GM12875 (cell line): ENCODE results near the gene MLPH.

Source experiments
- H3K4me3 ChIP-seq: one replicate; pipeline ENCODE4 v1.5.1; 2011; ENCODE audit warnings: low read depth, low read length, control low read depth
- CTCF ChIP-seq: IDR thresholded peaks from 2 replicates; pipeline ENCODE4 v1.5.1; 2011; ENCODE audit warnings: low read depth, mild to moderate bottlenecking, control low read depth, inconsistent platforms, low read length, moderate library complexity, borderline replicate concordance; ENCODE audit not compliant: insufficient read depth

MLPH gene

GRCh38 chr2:237536083-237536415, 49.0 kb downstream of the MLPH start:
- TF ChIP-seq CTCF, result no peak
- H3K4me3 ChIP-seq, result no peak overlapping the region

DNA sequence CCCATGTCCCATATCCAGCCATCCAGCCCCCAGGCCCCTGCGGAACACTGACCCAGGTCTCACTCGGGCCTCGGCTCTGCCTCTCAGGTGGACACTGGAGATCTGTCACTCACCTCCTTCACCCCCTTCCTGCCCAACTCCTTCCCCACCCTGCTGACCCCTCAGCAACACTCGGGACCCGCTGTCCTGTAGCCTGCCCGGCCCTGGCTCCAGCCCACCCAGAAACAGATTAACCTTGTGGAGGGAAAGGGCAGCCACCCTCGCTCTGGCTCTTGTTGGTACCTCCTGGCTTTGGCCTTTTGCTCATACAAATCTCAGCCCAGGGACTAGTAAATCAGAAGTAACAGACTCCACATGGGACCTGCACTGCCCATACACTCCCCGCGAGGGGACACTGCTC, 49.6 kb downstream of the MLPH start:
- no peak for TF ChIP-seq CTCF
- H3K4me3 ChIP-seq, result no peak overlapping the region

- TF ChIP-seq CTCF, result no peak
- no peak overlapping the region for H3K4me3 ChIP-seq
Observed at GRCh38 chr2:237538001-237538720, 51.1 kb downstream of the MLPH start.

GRCh38 chr2:237538901-237539300, 51.9 kb downstream of the MLPH start:
- no peak overlapping the region for H3K4me3 ChIP-seq
- TF ChIP-seq CTCF, result no peak

DNA sequence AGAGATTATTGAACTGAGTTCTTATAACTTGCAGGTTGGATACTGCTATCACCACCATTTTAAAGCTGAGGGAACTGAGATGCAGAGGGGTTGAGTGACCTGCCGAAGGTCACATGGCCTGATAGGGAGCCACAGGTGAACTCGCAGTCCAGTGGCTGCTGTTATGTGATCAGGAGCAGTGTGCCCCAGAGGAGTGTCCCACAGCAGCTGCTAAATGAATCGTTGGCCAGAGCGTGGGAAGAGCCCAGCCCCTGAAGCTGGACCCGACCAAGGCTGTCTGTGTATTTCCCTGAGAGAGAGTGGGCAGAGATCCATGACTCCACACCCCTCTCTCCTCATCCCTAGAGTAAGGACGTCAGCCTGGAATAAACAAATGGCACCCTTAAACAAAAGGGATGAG, 52.6 kb downstream of the MLPH start:
- no peak for TF ChIP-seq CTCF
- H3K4me3 ChIP-seq, result no peak overlapping the region

- TF ChIP-seq CTCF, result no peak
- no peak overlapping the region for H3K4me3 ChIP-seq
Observed at GRCh38 chr2:237540223-237540775, 53.2 kb downstream of the MLPH start.

DNA sequence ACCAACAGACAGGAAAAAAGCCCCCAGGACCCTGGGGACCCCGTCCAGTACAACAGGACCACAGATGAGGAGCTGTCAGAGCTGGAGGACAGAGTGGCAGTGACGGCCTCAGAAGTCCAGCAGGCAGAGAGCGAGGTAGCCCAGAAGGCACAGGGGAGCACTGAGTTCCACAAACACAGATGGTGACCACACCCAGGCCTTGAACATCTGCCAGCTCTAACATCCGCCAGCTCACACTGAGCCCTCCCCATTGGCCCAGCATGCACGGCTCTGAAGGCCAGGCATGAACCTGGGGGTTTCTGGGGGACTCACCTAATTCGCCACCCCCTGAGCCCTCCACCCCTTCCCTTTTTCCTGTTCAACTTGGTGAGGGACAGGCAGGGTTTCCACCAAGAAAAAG, 53.8 kb downstream of the MLPH start:
- H3K4me3 ChIP-seq, result no peak overlapping the region
- no peak for TF ChIP-seq CTCF
